GM12892 (cell line): ENCODE data around the gene DCTN2.

Experiments used
- POLR2A ChIP-seq: IDR thresholded peaks from 2 replicates; pipeline ENCODE4 v1.6.1; 2011; ENCODE audit warnings: low read depth, low read length, control low read depth
- POLR2AphosphoS5 ChIP-seq: IDR thresholded peaks from 2 replicates; pipeline ENCODE4 v1.6.1; 2011; ENCODE audit warnings: low read depth, low read length, control low read depth

DNA sequence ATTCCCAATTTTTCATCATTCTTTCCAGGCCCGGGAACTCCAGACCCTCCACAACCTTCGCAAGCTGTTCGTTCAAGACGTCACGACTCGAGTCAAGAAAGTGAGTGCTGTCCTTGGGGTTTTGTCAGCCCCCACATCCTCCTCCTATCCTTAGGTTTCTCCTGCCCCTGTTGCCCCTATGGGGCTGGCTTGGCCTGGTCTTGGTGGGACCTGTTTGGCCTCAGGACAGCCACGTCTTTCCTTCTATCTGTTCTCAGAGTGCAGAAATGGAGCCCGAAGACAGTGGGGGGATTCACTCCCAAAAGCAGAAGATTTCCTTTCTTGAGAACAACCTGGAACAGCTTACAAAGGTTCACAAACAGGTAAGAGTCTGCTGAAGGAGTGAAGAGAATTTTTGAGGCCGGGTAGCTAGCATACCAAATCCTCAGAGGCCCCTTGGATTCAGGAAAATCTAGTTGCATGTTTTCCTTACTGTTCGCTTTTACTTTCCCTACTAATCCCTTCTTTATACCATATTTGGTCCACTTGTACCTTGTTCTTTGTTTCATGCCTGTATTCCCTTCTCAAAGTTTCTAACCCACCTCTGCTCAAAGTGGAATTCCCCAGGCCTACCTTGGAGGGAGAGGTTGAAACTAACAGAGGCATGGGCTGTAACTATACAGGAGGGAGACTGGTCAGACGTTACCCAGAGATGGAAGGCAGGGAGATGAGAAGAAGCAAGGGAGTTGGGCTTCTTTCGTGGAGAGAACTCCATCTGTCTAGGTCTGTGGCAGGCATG, 31.2 kb upstream of the DCTN2 start:
- no peak for TF ChIP-seq POLR2AphosphoS5
- no peak for TF ChIP-seq POLR2A
